ENCODE data around the gene WRAP73.

The WRAP73 gene

GRCh38 chr1:3639397-3639911 lies 10.4 kb downstream of the WRAP73 start:
- Histone ChIP-seq H3K4me3 (ENCODE audit: low read depth, low read length, poor library complexity, severe bottlenecking) (no peak overlapping the region), H3K9ac (ENCODE audit: low read length) (no peak overlapping the region), H3K79me2 (ENCODE audit: insufficient read depth, low read length) (no peaks in the 10 kb centered on the region), H3K9me3 (ENCODE audit: low read length) (no peaks in the 10 kb centered on the region), H3K36me3 (ENCODE audit: insufficient read depth, low read length) (peaks cover 45% of the 10 kb centered on the region), H4K20me1 (ENCODE audit: insufficient read depth, low read length) (no peaks in the 10 kb centered on the region), H3K4me2 (ENCODE audit: low read length) (no peak overlapping the region), H3K27ac (ENCODE audit: low read depth, low read length, poor library complexity, severe bottlenecking) (no peak overlapping the region), H2AFZ (ENCODE audit: low read length) (no peak overlapping the region), H3K27me3 (ENCODE audit: insufficient read depth, low read length) (no peaks in the 10 kb centered on the region), H3K4me1 (ENCODE audit: insufficient read depth, low read length, severe bottlenecking) (no peaks in the 10 kb centered on the region), H3K9me2 (ENCODE audit: low read depth, low read length) (no peaks in the 10 kb centered on the region), H3F3A (ENCODE audit: insufficient read depth, low read length) (no peaks in the 10 kb centered on the region)
- TF ChIP-seq CTCF (IDR thresholded peaks at IDR 0.05; ENCODE audit: low read length) = no peak
- no peak for TF ChIP-seq EZH2 (IDR thresholded peaks at IDR 0.05; ENCODE audit: borderline replicate concordance, low read length)

- H3F3A ChIP-seq (ENCODE audit: insufficient read depth, low read length) = no peaks in the 10 kb centered on the region
Observed at GRCh38 chr1:3638676-3639075, 11.2 kb downstream of the WRAP73 start.

GRCh38 chr1:3638027-3638426 lies 11.9 kb downstream of the WRAP73 start:
- TF ChIP-seq CTCF (IDR thresholded peaks at IDR 0.05; ENCODE audit: low read length) (no peak), EZH2 (IDR thresholded peaks at IDR 0.05; ENCODE audit: borderline replicate concordance, low read length) (no peak)
- no peak overlapping the region for H2AFZ ChIP-seq (ENCODE audit: low read length)
- no peaks in the 10 kb centered on the region for H4K20me1 ChIP-seq (ENCODE audit: insufficient read depth, low read length)
- no peak overlapping the region for H3K27ac ChIP-seq (ENCODE audit: low read depth, low read length, poor library complexity, severe bottlenecking)
- H3K36me3 ChIP-seq (ENCODE audit: insufficient read depth, low read length) = peaks cover 54% of the 10 kb centered on the region
- H3K79me2 ChIP-seq (ENCODE audit: insufficient read depth, low read length) = no peaks in the 10 kb centered on the region
- no peaks in the 10 kb centered on the region for H3K4me1 ChIP-seq (ENCODE audit: insufficient read depth, low read length, severe bottlenecking)
- H3K4me2 ChIP-seq (ENCODE audit: low read length) = no peak overlapping the region
- no peak overlapping the region for H3K9ac ChIP-seq (ENCODE audit: low read length)
- H3K4me3 ChIP-seq (ENCODE audit: low read depth, low read length, poor library complexity, severe bottlenecking) = no peak overlapping the region
- H3K27me3 ChIP-seq (ENCODE audit: insufficient read depth, low read length) = no peaks in the 10 kb centered on the region
- no peaks in the 10 kb centered on the region for H3K9me2 ChIP-seq (ENCODE audit: low read depth, low read length)
- H3K9me3 ChIP-seq (ENCODE audit: low read length) = no peaks in the 10 kb centered on the region
- H3F3A ChIP-seq (ENCODE audit: insufficient read depth, low read length) = no peaks in the 10 kb centered on the region

More at GRCh38 chr1:3638676-3639075, 11.2 kb downstream of the WRAP73 start:
- H3K79me2 ChIP-seq (ENCODE audit: insufficient read depth, low read length) = no peaks in the 10 kb centered on the region
- no peak overlapping the region for H2AFZ ChIP-seq (ENCODE audit: low read length)
- no peaks in the 10 kb centered on the region for H4K20me1 ChIP-seq (ENCODE audit: insufficient read depth, low read length)
- no peaks in the 10 kb centered on the region for H3K4me1 ChIP-seq (ENCODE audit: insufficient read depth, low read length, severe bottlenecking)
- H3K4me3 ChIP-seq (ENCODE audit: low read depth, low read length, poor library complexity, severe bottlenecking) = no peak overlapping the region
- no peak overlapping the region for H3K4me2 ChIP-seq (ENCODE audit: low read length)
- H3K9me3 ChIP-seq (ENCODE audit: low read length) = no peaks in the 10 kb centered on the region
- H3K9me2 ChIP-seq (ENCODE audit: low read depth, low read length) = no peaks in the 10 kb centered on the region
- no peak overlapping the region for H3K9ac ChIP-seq (ENCODE audit: low read length)
- no peaks in the 10 kb centered on the region for H3K27me3 ChIP-seq (ENCODE audit: insufficient read depth, low read length)
- H3K36me3 ChIP-seq (ENCODE audit: insufficient read depth, low read length) = peaks cover 50% of the 10 kb centered on the region
- no peak overlapping the region for H3K27ac ChIP-seq (ENCODE audit: low read depth, low read length, poor library complexity, severe bottlenecking)
- no peak for TF ChIP-seq EZH2 (IDR thresholded peaks at IDR 0.05; ENCODE audit: borderline replicate concordance, low read length)

GRCh38 chr1:3636531-3636930 lies 13.4 kb downstream of the WRAP73 start:
- H3K27ac ChIP-seq (ENCODE audit: low read depth, low read length, poor library complexity, severe bottlenecking) = no peak overlapping the region
- H3K9ac ChIP-seq (ENCODE audit: low read length) = no peak overlapping the region
- H2AFZ ChIP-seq (ENCODE audit: low read length) = no peak overlapping the region
- no peak for TF ChIP-seq CTCF (IDR thresholded peaks at IDR 0.05; ENCODE audit: low read length)
- no peak for TF ChIP-seq EZH2 (IDR thresholded peaks at IDR 0.05; ENCODE audit: borderline replicate concordance, low read length)
- no peaks in the 10 kb centered on the region for H3F3A ChIP-seq (ENCODE audit: insufficient read depth, low read length)
- no peaks in the 10 kb centered on the region for H3K9me3 ChIP-seq (ENCODE audit: low read length)
- H3K36me3 ChIP-seq (ENCODE audit: insufficient read depth, low read length) = peaks cover 58% of the 10 kb centered on the region
- H3K4me2 ChIP-seq (ENCODE audit: low read length) = no peak overlapping the region
- H3K9me2 ChIP-seq (ENCODE audit: low read depth, low read length) = no peaks in the 10 kb centered on the region
- H3K79me2 ChIP-seq (ENCODE audit: insufficient read depth, low read length) = no peaks in the 10 kb centered on the region
- H3K27me3 ChIP-seq (ENCODE audit: insufficient read depth, low read length) = no peaks in the 10 kb centered on the region
- no peak overlapping the region for H3K4me3 ChIP-seq (ENCODE audit: low read depth, low read length, poor library complexity, severe bottlenecking)
- H3K4me1 ChIP-seq (ENCODE audit: insufficient read depth, low read length, severe bottlenecking) = peaks cover 10% of the 10 kb centered on the region
- no peaks in the 10 kb centered on the region for H4K20me1 ChIP-seq (ENCODE audit: insufficient read depth, low read length)

Measured in OCI-LY1 (cell line).